PC-3 (cell line): Measurements from ENCODE around the gene LRRC8C.

Experiments
- EZH2 ChIP-seq: fragments of 300-600 bp; sonication (generic); IDR thresholded peaks from one replicate; pipeline ENCODE4 v1.6.1; 2017; ENCODE audit warnings: antibody characterized with exemption, mild to moderate bottlenecking, low read length; ENCODE audit not compliant: unreplicated experiment
- EZH2phosphoT487 ChIP-seq: fragments of 300-600 bp; sonication (generic); IDR thresholded peaks from 2 replicates; pipeline ENCODE4 v1.6.1; 2018; ENCODE audit warnings: mild to moderate bottlenecking, antibody characterized with exemption, low read length, borderline replicate concordance
- TF ChIP-seq, protein P1 (sequence below): fragments of 300-600 bp; sonication (generic); conservative IDR thresholded peaks from 2 replicates; pipeline ENCODE4 v1.5.1; 2017; ENCODE audit warnings: antibody characterized with exemption, low read depth, mild to moderate bottlenecking, low read length

DNA sequence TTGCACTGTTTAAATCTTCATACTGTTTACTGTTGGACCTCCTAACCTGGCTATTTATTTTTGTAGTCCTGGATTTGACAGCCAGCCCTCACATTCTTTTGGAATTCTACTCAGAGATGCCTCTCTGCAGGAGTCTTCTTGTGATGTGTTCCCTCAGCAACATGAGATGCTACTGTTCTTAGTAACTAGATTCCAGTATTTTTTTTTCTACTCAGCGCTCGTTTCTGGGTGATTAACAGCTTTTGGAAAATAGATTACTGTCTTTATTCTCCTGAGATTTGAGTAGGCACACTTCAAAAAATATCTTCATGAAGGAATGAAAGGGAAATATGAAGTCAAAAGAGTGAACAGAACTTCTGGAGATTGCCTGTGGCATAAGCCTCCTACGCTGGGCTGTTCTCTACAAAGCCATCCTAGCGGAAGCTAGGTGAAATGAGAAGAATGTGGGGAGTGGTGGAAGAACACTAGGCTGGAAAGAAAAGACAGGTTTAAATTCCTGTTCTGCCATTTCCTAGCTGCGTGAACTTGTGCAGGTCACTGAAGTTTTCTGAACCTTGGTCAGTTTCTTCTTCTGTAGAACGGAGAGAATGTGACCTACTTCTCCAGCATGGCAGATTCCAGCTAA is 75.9 kb downstream of the LRRC8C start:
- TF ChIP-seq, protein P1, sequence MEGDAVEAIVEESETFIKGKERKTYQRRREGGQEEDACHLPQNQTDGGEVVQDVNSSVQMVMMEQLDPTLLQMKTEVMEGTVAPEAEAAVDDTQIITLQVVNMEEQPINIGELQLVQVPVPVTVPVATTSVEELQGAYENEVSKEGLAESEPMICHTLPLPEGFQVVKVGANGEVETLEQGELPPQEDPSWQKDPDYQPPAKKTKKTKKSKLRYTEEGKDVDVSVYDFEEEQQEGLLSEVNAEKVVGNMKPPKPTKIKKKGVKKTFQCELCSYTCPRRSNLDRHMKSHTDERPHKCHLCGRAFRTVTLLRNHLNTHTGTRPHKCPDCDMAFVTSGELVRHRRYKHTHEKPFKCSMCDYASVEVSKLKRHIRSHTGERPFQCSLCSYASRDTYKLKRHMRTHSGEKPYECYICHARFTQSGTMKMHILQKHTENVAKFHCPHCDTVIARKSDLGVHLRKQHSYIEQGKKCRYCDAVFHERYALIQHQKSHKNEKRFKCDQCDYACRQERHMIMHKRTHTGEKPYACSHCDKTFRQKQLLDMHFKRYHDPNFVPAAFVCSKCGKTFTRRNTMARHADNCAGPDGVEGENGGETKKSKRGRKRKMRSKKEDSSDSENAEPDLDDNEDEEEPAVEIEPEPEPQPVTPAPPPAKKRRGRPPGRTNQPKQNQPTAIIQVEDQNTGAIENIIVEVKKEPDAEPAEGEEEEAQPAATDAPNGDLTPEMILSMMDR, result no peak
- TF ChIP-seq EZH2, result no peak
- no peak for TF ChIP-seq EZH2phosphoT487
